IMR-90 (cell line): ENCODE measurements around the gene ETS1. TPM values are rescaled to one million over a fixed set of nuclear protein-coding genes. Genes with fewer than 3 reads are reported as not detected.

Source experiments
- ATAC-seq: fragments of 200-7000 bp; cut with Tn5 transposase; 2 replicates; pipeline ENCODE4 v1.9.1; 2020; ENCODE audit warnings: low read depth, mild to moderate bottlenecking, moderate library complexity
- BruUV-seq: library from RNA; stranded (reverse); fragments of 400-500 nt; replicated peaks from 2 replicates; lab custom pipeline; 2021; lab: Mats Ljungman, UMichigan
- CTCF ChIA-PET: fragments of 300-600 bp; formaldehyde crosslinking; extraction: SDS; loops from one replicate; lab custom pipeline; 2021; ENCODE audit warnings: antibody characterized with exemption; lab: Yijun Ruan, JAX
- POLR2A ChIA-PET: fragments of 300-600 bp; sonication (Branson Sonifier 250); formaldehyde crosslinking; loops from one replicate; lab custom pipeline; 2022; ENCODE audit warnings: antibody characterized with exemption; ENCODE audit not compliant: unreplicated experiment; lab: Charles Lee
- DNase-seq: peaks from one replicate; pipeline ENCODE4 v3.0.0; 2013
- H2AFZ ChIP-seq: replicated peaks from 2 replicates; pipeline ENCODE3; 2013; ENCODE audit warnings: low read length, mild to moderate bottlenecking; ENCODE audit not compliant: poor library complexity
- H2AK5ac ChIP-seq: 2 replicates; pipeline ENCODE4 v1.6.1; 2013; ENCODE audit warnings: low read depth, low read length, inconsistent platforms
- H2AK9ac ChIP-seq: replicated peaks from 2 replicates; pipeline ENCODE3; 2013; ENCODE audit warnings: mild to moderate bottlenecking, low read depth, low read length, moderate library complexity; ENCODE audit not compliant: poor library complexity
- H2BK120ac ChIP-seq: 2 replicates; pipeline ENCODE4 v1.6.1; 2013; ENCODE audit warnings: low read depth, low read length, inconsistent platforms
- H2BK15ac ChIP-seq: 3 replicates; pipeline ENCODE4 v1.6.1; 2013; ENCODE audit warnings: low read depth, low read length, inconsistent platforms
- H2BK20ac ChIP-seq: 2 replicates; pipeline ENCODE4 v1.6.1; 2013; ENCODE audit warnings: low read depth, mild to moderate bottlenecking, inconsistent platforms, low read length, moderate library complexity
- H2BK5ac ChIP-seq: 2 replicates; pipeline ENCODE4 v1.6.1; 2013; ENCODE audit warnings: mild to moderate bottlenecking, low read depth, low read length, inconsistent platforms; ENCODE audit not compliant: poor library complexity, severe bottlenecking
- H3K14ac ChIP-seq: replicated peaks from 2 replicates; pipeline ENCODE4 v1.6.1; 2013; ENCODE audit warnings: low read depth, low read length, inconsistent platforms
- H3K18ac ChIP-seq: 2 replicates; pipeline ENCODE4 v1.6.1; 2013; ENCODE audit warnings: low read depth, low read length, control low read depth
- H3K23ac ChIP-seq: 2 replicates; pipeline ENCODE4 v1.6.1; 2013; ENCODE audit warnings: low read depth, low read length, inconsistent platforms
- H3K27ac ChIP-seq: 2 replicates; pipeline ENCODE4 v1.5.1; 2013; ENCODE audit warnings: mild to moderate bottlenecking, control low read depth, low read length; ENCODE audit not compliant: insufficient read depth
- H3K27me3 ChIP-seq: 2 replicates; pipeline ENCODE4 v1.6.1; 2013; ENCODE audit warnings: low read length; ENCODE audit not compliant: control insufficient read depth, insufficient read depth
- H3K36me3 ChIP-seq: 2 replicates; pipeline ENCODE4 v1.6.1; 2013; ENCODE audit warnings: low read length, mixed read lengths; ENCODE audit not compliant: control insufficient read depth, insufficient read depth
- H3K4ac ChIP-seq: 2 replicates; pipeline ENCODE4 v1.6.1; 2013; ENCODE audit warnings: low read depth, low read length, inconsistent platforms
- H3K4me1 ChIP-seq: 2 replicates; pipeline ENCODE4 v1.6.1; 2013; ENCODE audit warnings: low read length, mixed read lengths; ENCODE audit not compliant: control insufficient read depth, insufficient read depth
- H3K4me2 ChIP-seq: 2 replicates; pipeline ENCODE4 v1.6.1; 2013; ENCODE audit warnings: low read depth, mild to moderate bottlenecking, control low read depth, low read length, moderate library complexity
- H3K4me3 ChIP-seq: 2 replicates; pipeline ENCODE4 v1.5.1; 2013; ENCODE audit warnings: low read depth, mild to moderate bottlenecking, control low read depth, low read length, moderate library complexity; ENCODE audit not compliant: insufficient read depth
- H3K56ac ChIP-seq: 2 replicates; pipeline ENCODE4 v1.6.1; 2013; ENCODE audit warnings: low read length, inconsistent platforms; ENCODE audit not compliant: insufficient read depth; ENCODE audit errors: extremely low read depth
- H3K79me1 ChIP-seq, 2 experiments: 2 replicates each; pipeline ENCODE4 v1.6.1; 2013; ENCODE audit warnings: low read length in 2 of 2, inconsistent platforms in 1 of 2, low read depth in 1 of 2
- H3K9ac ChIP-seq: 2 replicates; pipeline ENCODE4 v1.6.1; 2013; ENCODE audit warnings: low read depth, low read length, control low read depth
- H3K9me1 ChIP-seq: 2 replicates; pipeline ENCODE4 v1.6.1; 2013; ENCODE audit warnings: low read length, inconsistent platforms; ENCODE audit not compliant: insufficient read depth
- H3K9me3 ChIP-seq: 2 replicates; pipeline ENCODE4 v1.6.1; 2013; ENCODE audit warnings: low read length; ENCODE audit not compliant: control insufficient read depth, insufficient read depth
- H4K20me1 ChIP-seq: 2 replicates; pipeline ENCODE4 v1.6.1; 2013; ENCODE audit warnings: low read length, inconsistent platforms; ENCODE audit not compliant: insufficient read depth
- H4K5ac ChIP-seq: 2 replicates; pipeline ENCODE4 v1.6.1; 2013; ENCODE audit warnings: mild to moderate bottlenecking, low read depth, low read length, control low read depth
- H4K8ac ChIP-seq, 2 experiments: 2 replicates each; pipeline ENCODE4 v1.6.1; 2013; ENCODE audit warnings: low read depth in 2 of 2, low read length in 2 of 2, control low read depth in 1 of 2, inconsistent platforms in 1 of 2
- H4K91ac ChIP-seq: 2 replicates; pipeline ENCODE4 v1.6.1; 2013; ENCODE audit warnings: low read depth, low read length, inconsistent platforms; ENCODE audit not compliant: insufficient read depth
- BHLHE40 ChIP-seq: fragments of 150-350 bp; IDR thresholded peaks from 2 replicates; pipeline ENCODE4 v1.6.1; 2016; ENCODE audit warnings: mild to moderate bottlenecking, low read depth, low read length
- CEBPB ChIP-seq: IDR thresholded peaks from 2 replicates; pipeline ENCODE4 v1.6.1; 2012; ENCODE audit warnings: low read depth, low read length, improper control_type of control experiment
- CHD1 ChIP-seq: IDR thresholded peaks from 2 replicates; pipeline ENCODE4 v1.6.1; 2012; ENCODE audit warnings: low read depth, low read length, improper control_type of control experiment
- MAFK ChIP-seq: IDR thresholded peaks from 2 replicates; pipeline ENCODE4 v1.6.1; 2012; ENCODE audit warnings: low read depth, low read length, improper control_type of control experiment
- MAZ ChIP-seq: IDR thresholded peaks from 2 replicates; pipeline ENCODE4 v1.6.1; 2012; ENCODE audit warnings: low read depth, mild to moderate bottlenecking, low read length, improper control_type of control experiment, moderate library complexity, borderline replicate concordance
- POLR2A ChIP-seq: IDR thresholded peaks from 2 replicates; pipeline ENCODE4 v1.6.1; 2012; ENCODE audit warnings: mild to moderate bottlenecking, low read depth, low read length
- RAD21 ChIP-seq: IDR thresholded peaks from 2 replicates; pipeline ENCODE4 v1.6.1; 2012; ENCODE audit warnings: low read length, improper control_type of control experiment
- RCOR1 ChIP-seq: IDR thresholded peaks from 2 replicates; pipeline ENCODE4 v1.6.1; 2012; ENCODE audit warnings: mild to moderate bottlenecking, low read length, improper control_type of control experiment; ENCODE audit not compliant: insufficient replicate concordance
- RFX5 ChIP-seq: IDR thresholded peaks from 2 replicates; pipeline ENCODE4 v1.8.0; 2012; ENCODE audit warnings: low read depth, mild to moderate bottlenecking, low read length, moderate library complexity
- SMC3 ChIP-seq: fragments of 150-350 bp; IDR thresholded peaks from 2 replicates; pipeline ENCODE4 v1.6.1; 2016; ENCODE audit warnings: low read depth, mild to moderate bottlenecking, antibody characterized with exemption, low read length, moderate library complexity
- WGBS, 2 experiments: methylation state at CpG; one replicate each; pipeline versions ENCODE4 v1.1.5 to v1.1.7; 2013; ENCODE audit warnings: missing lambda C conversion rate in 2 of 2; ENCODE audit not compliant: insufficient read length in 1 of 2; ENCODE audit errors: extremely low coverage in 2 of 2; 5-methylcytosine and 5-hydroxymethylcytosine counted together
- dilution Hi-C: fragments of 300-500 bp; cut with HindIII; formaldehyde crosslinking; loops from one replicate; pipeline ENCODE4 v1.14.3; 2018; ENCODE audit warnings: low sequenced_read_pairs; ENCODE audit not compliant: unreplicated experiment
- in situ Hi-C: fragments of 300-500 bp; cut with MboI; formaldehyde crosslinking; loops from 3 replicates; pipeline ENCODE4 v1.14.3; 2019; ENCODE audit warnings: low sequenced_read_pairs, inconsistent platforms, mixed read lengths
- intact Hi-C: fragments of 100-400 bp; cut with micrococcal nuclease; formaldehyde crosslinking; loops from 2 replicates; pipeline ENCODE4 v1.10.0; 2022
- polyA plus RNA-seq, 3 experiments: library from polyadenylated mRNA; depleted of rRNA; stranded (reverse); fragments of >200 nt; gene quantifications; 2 replicates each; pipeline ENCODE4 v1.2.3, GENCODE V29; 2012; ENCODE audit warnings: low replicate concordance in 1 of 3
- total RNA-seq: library from RNA; depleted of rRNA; stranded (reverse); fragments of >200 nt; gene quantifications from 2 replicates; pipeline ENCODE4 v1.2.3, GENCODE V29; 2012
- TF ChIP-seq, protein P1 (sequence below): fragments of 150-350 bp; IDR thresholded peaks from 2 replicates; pipeline ENCODE4 v1.6.1; 2016; ENCODE audit warnings: low read depth, mild to moderate bottlenecking, low read length, moderate library complexity, borderline replicate concordance
- TF ChIP-seq, protein P2 (sequence below): conservative IDR thresholded peaks from 2 replicates; pipeline ENCODE4 v1.5.1; 2012; ENCODE audit warnings: mild to moderate bottlenecking, low read depth, low read length, improper control_type of control experiment
- TF ChIP-seq, protein P3 (sequence below): fragments of 150-350 bp; IDR thresholded peaks from 2 replicates; pipeline ENCODE4 v1.6.1; 2017; ENCODE audit warnings: mild to moderate bottlenecking, antibody characterized with exemption, low read length, low read depth

ETS1 gene
- total and polyA plus RNA-seq, 2 of the 4 experiments (the other 2 are of a cell fraction), result 41.2 to 56.3 TPM

DNA sequence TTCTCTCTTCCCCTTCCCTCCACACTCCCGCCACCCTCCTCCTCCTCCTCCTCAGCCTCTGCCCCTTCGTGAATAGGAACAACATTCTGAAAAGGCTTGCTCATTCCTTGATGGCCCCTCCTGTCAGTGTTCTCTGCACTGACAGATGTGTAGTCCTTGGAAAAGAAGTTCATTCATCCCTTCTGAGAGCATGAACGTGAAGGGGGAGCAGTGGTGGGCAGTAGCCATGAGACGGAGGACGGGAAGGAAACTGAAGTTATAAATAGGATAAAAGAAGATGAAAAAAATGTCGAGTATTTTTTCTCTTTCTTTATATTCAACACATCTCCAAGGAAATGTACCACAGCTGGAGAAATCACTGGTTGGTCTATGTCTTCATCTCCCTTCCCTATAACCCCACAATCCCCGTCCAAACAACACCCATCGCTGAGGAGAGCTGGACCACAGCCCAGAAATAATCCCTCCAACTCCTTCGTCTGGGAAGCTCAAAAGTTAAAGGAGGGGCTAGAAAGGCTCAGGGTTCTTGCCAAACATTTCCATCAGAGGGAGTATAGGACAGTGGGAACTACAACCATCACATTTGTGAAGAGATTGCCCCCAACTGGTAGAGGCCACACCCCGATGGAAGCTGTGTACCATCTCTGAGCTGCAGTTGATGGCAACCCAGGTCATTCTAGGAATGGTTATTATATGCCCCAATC, 33.5 kb downstream of the ETS1 start:
- Histone ChIP-seq H2BK20ac (no peak overlapping the region), H2AK9ac (no peak overlapping the region), H3K18ac (no peak overlapping the region; the same call in 1 of the 2 replicates), H3K36me3 (no peaks in the 10 kb centered on the region), H3K9me1 (no peaks in the 10 kb centered on the region; the same call in 1 of the 2 replicates), H2BK15ac (no peak overlapping the region), H2BK120ac (peak overlapping the region; percentile 18; the same call in 1 of the 2 replicates), H3K4me3 (no peak overlapping the region), H3K79me1 (no peaks in the 10 kb centered on the region), H3K23ac (no peak overlapping the region), H3K14ac (no peak overlapping the region; the same call in 1 of the 2 replicates), H3K27me3 (peaks cover 2% of the 10 kb centered on the region; the same call in 1 of the 2 replicates), H4K8ac (no peak overlapping the region), H3K9me3 (no peaks in the 10 kb centered on the region), H2BK5ac (no peak overlapping the region), H3K56ac (no peak overlapping the region), H4K91ac (no peak overlapping the region), H3K4ac (no peak overlapping the region), H2AFZ (peak overlapping the region; percentile 59), H4K20me1 (no peaks in the 10 kb centered on the region), H3K4me1 (peaks cover 5% of the 10 kb centered on the region; the same call in 1 of the 2 replicates), H2AK5ac (no peak overlapping the region), H3K27ac (no peak overlapping the region), H4K5ac (no peak overlapping the region), H3K4me2 (peak overlapping the region; percentile 14; the same call in 1 of the 2 replicates), H3K9ac (no peak overlapping the region)
- intact Hi-C loops, result loop anchor here (2.0 kb wide), 1 partner anchor 77 kb away; no protein-coding TSS in a partner anchor
- CTCF ChIA-PET, result interaction anchor here (1.1 to 2.0 kb wide), 2 partner anchors 8 to 381 kb away, joined by 4 read pairs; no protein-coding TSS in a partner anchor
- no peak for TF ChIP-seq BHLHE40
- no peak for TF ChIP-seq SMC3
- TF ChIP-seq, protein P1, sequence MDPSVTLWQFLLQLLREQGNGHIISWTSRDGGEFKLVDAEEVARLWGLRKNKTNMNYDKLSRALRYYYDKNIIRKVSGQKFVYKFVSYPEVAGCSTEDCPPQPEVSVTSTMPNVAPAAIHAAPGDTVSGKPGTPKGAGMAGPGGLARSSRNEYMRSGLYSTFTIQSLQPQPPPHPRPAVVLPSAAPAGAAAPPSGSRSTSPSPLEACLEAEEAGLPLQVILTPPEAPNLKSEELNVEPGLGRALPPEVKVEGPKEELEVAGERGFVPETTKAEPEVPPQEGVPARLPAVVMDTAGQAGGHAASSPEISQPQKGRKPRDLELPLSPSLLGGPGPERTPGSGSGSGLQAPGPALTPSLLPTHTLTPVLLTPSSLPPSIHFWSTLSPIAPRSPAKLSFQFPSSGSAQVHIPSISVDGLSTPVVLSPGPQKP, result no peak
- no peak for TF ChIP-seq CHD1
- no peak for TF ChIP-seq RFX5
- TF ChIP-seq RAD21, result no peak
- TF ChIP-seq, protein P2, sequence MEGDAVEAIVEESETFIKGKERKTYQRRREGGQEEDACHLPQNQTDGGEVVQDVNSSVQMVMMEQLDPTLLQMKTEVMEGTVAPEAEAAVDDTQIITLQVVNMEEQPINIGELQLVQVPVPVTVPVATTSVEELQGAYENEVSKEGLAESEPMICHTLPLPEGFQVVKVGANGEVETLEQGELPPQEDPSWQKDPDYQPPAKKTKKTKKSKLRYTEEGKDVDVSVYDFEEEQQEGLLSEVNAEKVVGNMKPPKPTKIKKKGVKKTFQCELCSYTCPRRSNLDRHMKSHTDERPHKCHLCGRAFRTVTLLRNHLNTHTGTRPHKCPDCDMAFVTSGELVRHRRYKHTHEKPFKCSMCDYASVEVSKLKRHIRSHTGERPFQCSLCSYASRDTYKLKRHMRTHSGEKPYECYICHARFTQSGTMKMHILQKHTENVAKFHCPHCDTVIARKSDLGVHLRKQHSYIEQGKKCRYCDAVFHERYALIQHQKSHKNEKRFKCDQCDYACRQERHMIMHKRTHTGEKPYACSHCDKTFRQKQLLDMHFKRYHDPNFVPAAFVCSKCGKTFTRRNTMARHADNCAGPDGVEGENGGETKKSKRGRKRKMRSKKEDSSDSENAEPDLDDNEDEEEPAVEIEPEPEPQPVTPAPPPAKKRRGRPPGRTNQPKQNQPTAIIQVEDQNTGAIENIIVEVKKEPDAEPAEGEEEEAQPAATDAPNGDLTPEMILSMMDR, result no peak
- TF ChIP-seq, protein P3, sequence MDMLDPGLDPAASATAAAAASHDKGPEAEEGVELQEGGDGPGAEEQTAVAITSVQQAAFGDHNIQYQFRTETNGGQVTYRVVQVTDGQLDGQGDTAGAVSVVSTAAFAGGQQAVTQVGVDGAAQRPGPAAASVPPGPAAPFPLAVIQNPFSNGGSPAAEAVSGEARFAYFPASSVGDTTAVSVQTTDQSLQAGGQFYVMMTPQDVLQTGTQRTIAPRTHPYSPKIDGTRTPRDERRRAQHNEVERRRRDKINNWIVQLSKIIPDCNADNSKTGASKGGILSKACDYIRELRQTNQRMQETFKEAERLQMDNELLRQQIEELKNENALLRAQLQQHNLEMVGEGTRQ, result no peak
- TF ChIP-seq MAZ, result no peak
- TF ChIP-seq CEBPB, result no peak
- no peak for TF ChIP-seq RCOR1
- no peak for TF ChIP-seq MAFK
- no peak for TF ChIP-seq POLR2A
- POLR2A ChIA-PET, result no interaction called here
- peak; percentile 32 for DNase-seq
- 0 out of 2 replicates have a peak, but pooled peaks have one; percentile 25 for ATAC-seq
- dilution Hi-C loops, result no loop called here
- no CpG with 5 or more reads among the region's 10 CpGs for WGBS, 2 experiments
- in situ Hi-C loops, result no loop called here
- BruUV-seq, result no TSS peak
